ENCODE results near the gene DUOX1. TPM values are rescaled to one million over a fixed set of nuclear protein-coding genes. Genes with fewer than 3 reads are reported as not detected.
"Not testable (repeated sequence)": the region's sequence is repeated elsewhere in the genome, so short reads cannot be mapped to it uniquely, and the experiment has no call there.

Gene DUOX1
- total RNA-seq, result 0.37 and 0.50 TPM in 2 replicates

GRCh38 chr15:45129651-45130129 lies at the start of gene DUOX1, which contains the start of gene DUOXA1:
TSS of gene DUOX1 (plus strand) at chr15:45129994. CDS start at chr15:45131967, 1,973 bp downstream.
TSS of gene DUOXA1 (minus strand) at chr15:45129879. CDS start at chr15:45123014, 6,865 bp downstream.
- intact Hi-C loops (cut with micrococcal nuclease), result no loop called here
- no peak for DNase-seq (ENCODE audit: low spot score)
- peaks cover 79% of the 10 kb centered on the region for H3K27me3 Mint-ChIP-seq (ENCODE audit: low read depth)
- H3K27ac Mint-ChIP-seq, result no peak within 1 kb of the TSS
- H3K9me3 Mint-ChIP-seq, result no peaks in the 10 kb centered on the region
- peaks cover 1% of the 10 kb centered on the region for H3K4me1 Mint-ChIP-seq (ENCODE audit: low read depth)
- H3K4me3 Mint-ChIP-seq (ENCODE audit: low read depth), result no peak within 1 kb of the TSS
- H3K36me3 Mint-ChIP-seq (ENCODE audit: low read depth), result no peaks in the 10 kb centered on the region

- H3K27ac Mint-ChIP-seq; H3K9me3 Mint-ChIP-seq; H3K4me1 Mint-ChIP-seq (ENCODE audit: low read depth); intact Hi-C loops (cut with micrococcal nuclease); H3K27me3 Mint-ChIP-seq (ENCODE audit: low read depth); DNase-seq (ENCODE audit: low spot score); H3K36me3 Mint-ChIP-seq (ENCODE audit: low read depth); H3K4me3 Mint-ChIP-seq (ENCODE audit: low read depth): not testable (repeated sequence)
Measured at GRCh38 chr15:45080593-45080992, 49.2 kb upstream of the DUOX1 start.

GRCh38 chr15:45082412-45082811 lies 47.4 kb upstream of the DUOX1 start:
- H3K4me1 Mint-ChIP-seq (ENCODE audit: low read depth); DNase-seq (ENCODE audit: low spot score); H3K4me3 Mint-ChIP-seq (ENCODE audit: low read depth); H3K27ac Mint-ChIP-seq; H3K9me3 Mint-ChIP-seq; H3K27me3 Mint-ChIP-seq (ENCODE audit: low read depth); intact Hi-C loops (cut with micrococcal nuclease); H3K36me3 Mint-ChIP-seq (ENCODE audit: low read depth): not testable (repeated sequence)

- H3K27me3 Mint-ChIP-seq (ENCODE audit: low read depth), result peaks cover 7% of the 10 kb centered on the region
- no peak overlapping the region for H3K27ac Mint-ChIP-seq
- no peak overlapping the region for H3K4me3 Mint-ChIP-seq (ENCODE audit: low read depth)
- H3K4me1 Mint-ChIP-seq (ENCODE audit: low read depth), result no peaks in the 10 kb centered on the region
- DNase-seq (ENCODE audit: low spot score), result no peak
- no peaks in the 10 kb centered on the region for H3K36me3 Mint-ChIP-seq (ENCODE audit: low read depth)
- H3K9me3 Mint-ChIP-seq, result no peaks in the 10 kb centered on the region
- intact Hi-C loops (cut with micrococcal nuclease), result no loop called here
Measured at GRCh38 chr15:45083223-45083622, 46.6 kb upstream of the DUOX1 start.

GRCh38 chr15:45084163-45084562 lies 45.6 kb upstream of the DUOX1 start:
- intact Hi-C loops (cut with micrococcal nuclease), result no loop called here

GRCh38 chr15:45087513-45087912 lies 42.3 kb upstream of the DUOX1 start:
- H3K36me3 Mint-ChIP-seq (ENCODE audit: low read depth), result no peaks in the 10 kb centered on the region
- H3K27me3 Mint-ChIP-seq (ENCODE audit: low read depth), result peaks cover 28% of the 10 kb centered on the region
- intact Hi-C loops (cut with micrococcal nuclease), result no loop called here
- no peaks in the 10 kb centered on the region for H3K4me1 Mint-ChIP-seq (ENCODE audit: low read depth)
- no peak overlapping the region for H3K27ac Mint-ChIP-seq
- H3K9me3 Mint-ChIP-seq, result no peaks in the 10 kb centered on the region
- H3K4me3 Mint-ChIP-seq (ENCODE audit: low read depth), result no peak overlapping the region
- DNase-seq (ENCODE audit: low spot score), result no peak

More at GRCh38 chr15:45084163-45084562, 45.6 kb upstream of the DUOX1 start:
- Mint-ChIP-seq H3K4me1 (ENCODE audit: low read depth) (no peaks in the 10 kb centered on the region), H3K27me3 (ENCODE audit: low read depth) (peaks cover 9% of the 10 kb centered on the region), H3K9me3 (no peaks in the 10 kb centered on the region), H3K36me3 (ENCODE audit: low read depth) (no peaks in the 10 kb centered on the region), H3K4me3 (ENCODE audit: low read depth) (no peak overlapping the region), H3K27ac (no peak overlapping the region)
- no peak for DNase-seq (ENCODE audit: low spot score)

GRCh38 chr15:45088801-45089711 lies 40.7 kb upstream of the DUOX1 start:
- no peak overlapping the region for H3K27ac Mint-ChIP-seq
- peaks cover 27% of the 10 kb centered on the region for H3K27me3 Mint-ChIP-seq (ENCODE audit: low read depth)
- intact Hi-C loops (cut with micrococcal nuclease), result no loop called here

GRCh38 chr15:45089712-45090373 lies 40.0 kb upstream of the DUOX1 start:
- Mint-ChIP-seq H3K9me3 (no peaks in the 10 kb centered on the region), H3K4me3 (ENCODE audit: low read depth) (no peak overlapping the region), H3K27ac (no peak overlapping the region), H3K27me3 (ENCODE audit: low read depth) (peaks cover 24% of the 10 kb centered on the region), H3K4me1 (ENCODE audit: low read depth) (no peaks in the 10 kb centered on the region), H3K36me3 (ENCODE audit: low read depth) (no peaks in the 10 kb centered on the region)
- DNase-seq (ENCODE audit: low spot score), result no peak
- intact Hi-C loops (cut with micrococcal nuclease), result no loop called here

More at GRCh38 chr15:45088801-45089711, 40.7 kb upstream of the DUOX1 start:
- no peak for DNase-seq (ENCODE audit: low spot score)
- Mint-ChIP-seq H3K36me3 (ENCODE audit: low read depth) (no peaks in the 10 kb centered on the region), H3K4me3 (ENCODE audit: low read depth) (no peak overlapping the region), H3K9me3 (no peaks in the 10 kb centered on the region), H3K4me1 (ENCODE audit: low read depth) (no peaks in the 10 kb centered on the region)

- H3K27ac Mint-ChIP-seq, result no peak overlapping the region
- no peaks in the 10 kb centered on the region for H3K36me3 Mint-ChIP-seq (ENCODE audit: low read depth)
- no peaks in the 10 kb centered on the region for H3K4me1 Mint-ChIP-seq (ENCODE audit: low read depth)
- no peaks in the 10 kb centered on the region for H3K9me3 Mint-ChIP-seq
- no peak overlapping the region for H3K4me3 Mint-ChIP-seq (ENCODE audit: low read depth)
- peaks cover 24% of the 10 kb centered on the region for H3K27me3 Mint-ChIP-seq (ENCODE audit: low read depth)
- intact Hi-C loops (cut with micrococcal nuclease), result no loop called here
- no peak for DNase-seq (ENCODE audit: low spot score)
Measured at GRCh38 chr15:45091161-45091560, 38.6 kb upstream of the DUOX1 start.

- no peak for DNase-seq (ENCODE audit: low spot score)
- Mint-ChIP-seq H3K4me1 (ENCODE audit: low read depth) (no peaks in the 10 kb centered on the region), H3K36me3 (ENCODE audit: low read depth) (no peaks in the 10 kb centered on the region), H3K27me3 (ENCODE audit: low read depth) (peaks cover 24% of the 10 kb centered on the region), H3K27ac (no peak overlapping the region), H3K9me3 (no peaks in the 10 kb centered on the region), H3K4me3 (ENCODE audit: low read depth) (no peak overlapping the region)
- intact Hi-C loops (cut with micrococcal nuclease), result no loop called here
Measured at GRCh38 chr15:45091576-45091975, 38.2 kb upstream of the DUOX1 start.

- H3K4me1 Mint-ChIP-seq (ENCODE audit: low read depth), result no peaks in the 10 kb centered on the region
- H3K9me3 Mint-ChIP-seq, result no peaks in the 10 kb centered on the region
- no peak overlapping the region for H3K27ac Mint-ChIP-seq
- intact Hi-C loops (cut with micrococcal nuclease), result no loop called here
- H3K27me3 Mint-ChIP-seq (ENCODE audit: low read depth), result peaks cover 24% of the 10 kb centered on the region
- DNase-seq (ENCODE audit: low spot score), result no peak
- H3K4me3 Mint-ChIP-seq (ENCODE audit: low read depth), result no peak overlapping the region
- no peaks in the 10 kb centered on the region for H3K36me3 Mint-ChIP-seq (ENCODE audit: low read depth)
Measured at GRCh38 chr15:45093013-45093412, 36.8 kb upstream of the DUOX1 start.

- no peak overlapping the region for H3K4me3 Mint-ChIP-seq (ENCODE audit: low read depth)
- H3K4me1 Mint-ChIP-seq (ENCODE audit: low read depth), result no peaks in the 10 kb centered on the region
- DNase-seq (ENCODE audit: low spot score), result no peak
- H3K9me3 Mint-ChIP-seq, result no peaks in the 10 kb centered on the region
- no peak overlapping the region for H3K27ac Mint-ChIP-seq
- H3K36me3 Mint-ChIP-seq (ENCODE audit: low read depth), result no peaks in the 10 kb centered on the region
- peaks cover 24% of the 10 kb centered on the region for H3K27me3 Mint-ChIP-seq (ENCODE audit: low read depth)
- intact Hi-C loops (cut with micrococcal nuclease), result no loop called here
Measured at GRCh38 chr15:45093622-45094357, 36.0 kb upstream of the DUOX1 start.
